ENCODE measurements around the gene DLK1. TPM values are rescaled to one million over a fixed set of nuclear protein-coding genes. Genes with fewer than 3 reads are reported as not detected.

Gene DLK1
- total and polyA plus RNA-seq, 2 experiments from 2014 or later, result 1,378 to 3,299 TPM

DNA sequence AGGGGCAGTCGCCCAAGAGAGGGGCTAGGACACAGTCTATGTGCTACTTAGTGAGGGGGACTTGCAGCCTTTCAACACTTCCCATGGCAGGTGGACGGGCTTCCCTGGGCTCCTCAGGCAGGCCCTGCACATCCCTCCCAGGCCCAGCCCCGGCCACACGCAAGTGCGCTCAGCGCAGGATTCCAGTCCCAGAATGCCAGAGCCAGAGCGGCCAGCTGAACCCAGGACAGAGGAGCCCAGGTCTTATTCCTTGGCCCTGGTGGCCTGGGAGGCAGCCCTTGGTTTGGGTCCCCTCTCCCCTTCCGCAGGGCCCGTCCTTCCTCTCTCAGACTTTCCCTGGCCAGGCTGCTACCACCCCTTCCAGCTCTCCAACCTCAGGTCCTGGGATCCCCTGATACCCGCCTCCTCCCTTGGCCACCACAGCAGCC is 12.0 kb downstream of the DLK1 start:
- no peak for DNase-seq (ENCODE audit: low spot score)
- TF ChIP-seq EZH2phosphoT487 (IDR thresholded peaks at IDR 0.05; ENCODE audit: low read depth, severe bottlenecking, unreplicated experiment), result no peak
- TF ChIP-seq EZH2 (IDR thresholded peaks at IDR 0.05; ENCODE audit: borderline replicate concordance), result no peak
- TF ChIP-seq, protein P1, sequence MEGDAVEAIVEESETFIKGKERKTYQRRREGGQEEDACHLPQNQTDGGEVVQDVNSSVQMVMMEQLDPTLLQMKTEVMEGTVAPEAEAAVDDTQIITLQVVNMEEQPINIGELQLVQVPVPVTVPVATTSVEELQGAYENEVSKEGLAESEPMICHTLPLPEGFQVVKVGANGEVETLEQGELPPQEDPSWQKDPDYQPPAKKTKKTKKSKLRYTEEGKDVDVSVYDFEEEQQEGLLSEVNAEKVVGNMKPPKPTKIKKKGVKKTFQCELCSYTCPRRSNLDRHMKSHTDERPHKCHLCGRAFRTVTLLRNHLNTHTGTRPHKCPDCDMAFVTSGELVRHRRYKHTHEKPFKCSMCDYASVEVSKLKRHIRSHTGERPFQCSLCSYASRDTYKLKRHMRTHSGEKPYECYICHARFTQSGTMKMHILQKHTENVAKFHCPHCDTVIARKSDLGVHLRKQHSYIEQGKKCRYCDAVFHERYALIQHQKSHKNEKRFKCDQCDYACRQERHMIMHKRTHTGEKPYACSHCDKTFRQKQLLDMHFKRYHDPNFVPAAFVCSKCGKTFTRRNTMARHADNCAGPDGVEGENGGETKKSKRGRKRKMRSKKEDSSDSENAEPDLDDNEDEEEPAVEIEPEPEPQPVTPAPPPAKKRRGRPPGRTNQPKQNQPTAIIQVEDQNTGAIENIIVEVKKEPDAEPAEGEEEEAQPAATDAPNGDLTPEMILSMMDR (IDR thresholded peaks at IDR 0.05; ENCODE audit: poor library complexity), result no peak

DNA sequence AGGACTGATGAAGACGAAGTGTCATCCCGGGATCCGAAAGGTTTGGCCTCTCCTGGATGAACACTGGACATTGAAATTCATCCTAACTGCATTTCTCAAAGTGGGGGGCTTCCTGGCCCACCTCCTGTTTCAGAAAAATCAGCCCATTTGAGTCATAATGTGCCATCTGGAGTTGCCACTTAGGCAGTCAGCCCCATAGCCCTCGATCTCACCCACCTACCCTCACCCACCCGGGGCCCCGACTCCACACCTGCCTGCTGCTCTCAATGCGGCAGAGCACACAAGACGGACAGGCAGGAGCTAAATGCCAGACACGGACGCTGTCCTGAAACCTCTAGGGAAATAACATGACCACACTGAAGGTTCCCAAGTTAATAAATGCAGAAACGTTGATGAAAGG is 12.6 kb downstream of the DLK1 start:
- Histone ChIP-seq H3K4me1 (ENCODE audit: insufficient read depth) (no peaks in the 10 kb centered on the region), H3K4me2 (no peak overlapping the region), H3K79me2 (no peaks in the 10 kb centered on the region), H3K9me2 (replicated peaks; ENCODE audit: insufficient read depth) (no peaks in the 10 kb centered on the region), H4K20me1 (ENCODE audit: insufficient read depth, poor library complexity, severe bottlenecking) (no peaks in the 10 kb centered on the region), H3K9me3 (ENCODE audit: low read depth) (no peaks in the 10 kb centered on the region), H3K4me3 (no peak overlapping the region), H3K27ac (no peak overlapping the region), H2AFZ (no peak overlapping the region), H3K36me3 (replicated peaks; ENCODE audit: insufficient read depth, low read depth) (no peaks in the 10 kb centered on the region), H3K27me3 (no peaks in the 10 kb centered on the region)
- no peak for DNase-seq (ENCODE audit: low spot score)
- WGBS (ENCODE audit: low lambda C conversion rate, missing lambda C conversion rate), result 91% methylated on average over 11 of the region's 11 CpGs
- TF ChIP-seq, protein P1 (IDR thresholded peaks at IDR 0.05; ENCODE audit: poor library complexity), result no peak
- TF ChIP-seq EZH2phosphoT487 (IDR thresholded peaks at IDR 0.05; ENCODE audit: low read depth, severe bottlenecking, unreplicated experiment) (no peak), EZH2 (IDR thresholded peaks at IDR 0.05; ENCODE audit: borderline replicate concordance) (no peak)

More for the DNA sequence above, 12.0 kb downstream of the DLK1 start:
- Histone ChIP-seq H3K4me3 (no peak overlapping the region), H3K27ac (no peak overlapping the region), H3K4me1 (ENCODE audit: insufficient read depth) (no peaks in the 10 kb centered on the region), H3K27me3 (no peaks in the 10 kb centered on the region), H3K9me3 (ENCODE audit: low read depth) (no peaks in the 10 kb centered on the region), H2AFZ (no peak overlapping the region), H3K9me2 (replicated peaks; ENCODE audit: insufficient read depth) (no peaks in the 10 kb centered on the region), H4K20me1 (ENCODE audit: insufficient read depth, poor library complexity, severe bottlenecking) (no peaks in the 10 kb centered on the region), H3K4me2 (no peak overlapping the region), H3K79me2 (no peaks in the 10 kb centered on the region), H3K36me3 (replicated peaks; ENCODE audit: insufficient read depth, low read depth) (no peaks in the 10 kb centered on the region)
- WGBS (ENCODE audit: low lambda C conversion rate, missing lambda C conversion rate), result 96% methylated on average over 10 of the region's 10 CpGs

DNA sequence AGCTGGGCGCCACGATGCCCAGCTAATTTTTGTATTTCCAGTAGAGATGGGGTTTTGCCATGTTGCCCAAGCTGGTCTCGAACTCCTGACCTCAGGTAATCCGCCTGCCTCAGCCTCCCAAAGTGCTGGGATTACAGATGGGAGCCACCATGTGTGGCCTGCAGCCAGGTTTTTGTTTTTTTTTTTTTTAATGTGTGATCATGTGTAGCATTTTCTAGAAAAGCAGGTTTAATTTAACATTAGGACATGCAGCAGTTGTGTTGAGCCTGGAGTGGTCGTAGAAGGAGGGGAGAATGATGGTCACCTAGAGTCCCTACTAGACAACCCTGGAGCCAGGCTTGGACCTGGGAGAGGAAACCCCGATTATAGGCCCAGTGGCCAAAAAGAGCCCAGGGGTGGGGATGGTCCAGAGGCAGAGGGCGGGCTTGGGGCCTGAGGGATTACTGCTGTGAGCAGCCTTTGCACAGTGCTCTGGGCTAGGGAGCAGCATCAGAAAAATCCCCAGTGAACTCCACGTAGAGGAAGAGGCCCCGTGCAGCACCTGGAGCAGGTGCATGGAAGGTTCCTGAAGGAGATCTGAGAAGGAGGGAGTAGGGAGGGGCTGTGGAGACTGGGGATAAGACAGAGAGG is 13.6 kb downstream of the DLK1 start:
- Histone ChIP-seq H3K79me2 (no peaks in the 10 kb centered on the region), H3K27me3 (no peaks in the 10 kb centered on the region), H3K4me2 (no peak overlapping the region)

More for the DNA sequence above, 13.6 kb downstream of the DLK1 start:
- Histone ChIP-seq H3K36me3 (replicated peaks; ENCODE audit: insufficient read depth, low read depth) (no peaks in the 10 kb centered on the region), H3K4me1 (ENCODE audit: insufficient read depth) (no peaks in the 10 kb centered on the region), H2AFZ (no peak overlapping the region), H3K9me2 (replicated peaks; ENCODE audit: insufficient read depth) (no peaks in the 10 kb centered on the region), H3K27ac (no peak overlapping the region), H3K4me3 (no peak overlapping the region), H4K20me1 (ENCODE audit: insufficient read depth, poor library complexity, severe bottlenecking) (no peaks in the 10 kb centered on the region), H3K9me3 (ENCODE audit: low read depth) (no peaks in the 10 kb centered on the region)
- 84% methylated on average over 9 of the region's 9 CpGs for WGBS (ENCODE audit: low lambda C conversion rate, missing lambda C conversion rate)
- TF ChIP-seq EZH2 (IDR thresholded peaks at IDR 0.05; ENCODE audit: borderline replicate concordance) (no peak), EZH2phosphoT487 (IDR thresholded peaks at IDR 0.05; ENCODE audit: low read depth, severe bottlenecking, unreplicated experiment) (no peak)
- TF ChIP-seq, protein P1 (IDR thresholded peaks at IDR 0.05; ENCODE audit: poor library complexity), result no peak
- no peak for DNase-seq (ENCODE audit: low spot score)

All from hepatocyte (in vitro differentiated cells).